Psoas muscle (tissue), 8 donors: ENCODE results near the gene MYLK2. TPM values are rescaled to one million over a fixed set of nuclear protein-coding genes. Genes with fewer than 3 reads are reported as not detected.
A peak's percentile ranks its signal among the peaks of the same experiment; 100 is the strongest.

ENCODE experiments used
- ATAC-seq, 4 donors: fragments of 200-7000 bp; cut with Tn5 transposase; one replicate each; pipeline ENCODE4 v1.9.1; 2020; ENCODE audit warnings: moderate library complexity in 3 of 4, mild to moderate bottlenecking in 2 of 4
- DNase-seq, 2 donors: peaks; one replicate each; pipeline ENCODE4 v3.0.0-alpha.2; 2020
- H3K27ac ChIP-seq: fragments of 200-600 bp; one replicate; pipeline ENCODE4 v1.8.0; 2022
- H3K27me3 ChIP-seq, 3 donors: fragments of 200-600 bp in 1 of 3; one replicate each; pipeline versions ENCODE4 v1.6.1 to v1.8.0; 2013 to 2022; ENCODE audit warnings: low read length in 2 of 3, mild to moderate bottlenecking in 2 of 3, moderate library complexity in 1 of 3; ENCODE audit not compliant: insufficient read depth in 3 of 3
- H3K36me3 ChIP-seq, 2 donors: fragments of 200-600 bp in 1 of 2; one replicate each; pipeline versions ENCODE4 v1.6.1 to v1.8.0; 2013 to 2022; ENCODE audit warnings: low read depth in 1 of 2, mild to moderate bottlenecking in 1 of 2, moderate library complexity in 1 of 2; ENCODE audit not compliant: insufficient read depth in 1 of 2
- H3K4me1 ChIP-seq: fragments of 200-600 bp; one replicate; pipeline ENCODE4 v1.8.0; 2022
- H3K4me3 ChIP-seq: fragments of 200-600 bp; one replicate; pipeline ENCODE4 v1.8.0; 2022; ENCODE audit warnings: mild to moderate bottlenecking
- H3K9me3 ChIP-seq: fragments of 200-600 bp; one replicate; pipeline ENCODE4 v1.8.0; 2022
- CTCF ChIP-seq: fragments of 200-600 bp; IDR thresholded peaks from one replicate; pipeline ENCODE4 v1.8.0; 2022; ENCODE audit warnings: antibody characterized with exemption
- WGBS, 3 donors: extraction: QIAGEN DNeasy Blood & Tissue Kit; methylation state at CpG; one replicate each; pipeline versions ENCODE4 v1.1.6 to v1.1.7; 2013; 5-methylcytosine and 5-hydroxymethylcytosine counted together
- intact Hi-C, 2 donors: fragments of 100-400 bp; cut with DNase I; formaldehyde crosslinking; loops; one replicate each; pipeline versions ENCODE4 v1.11.0 to v1.14.2; 2022
- polyA plus RNA-seq, 3 donors: library from polyadenylated mRNA; stranded (reverse); fragments of 200-250 nt; gene quantifications; one replicate each; pipeline ENCODE4 v1.2.3, GENCODE V29; 2013
- total RNA-seq, 4 donors: library from RNA; stranded (reverse); fragmentation: NEBNext Ultra II Directional in 2 of 4; extraction: Animal tissue kit (Norgen Biotek cat#: 25700) in 2 of 4; gene quantifications; one replicate each; pipeline versions ENCODE4 v1.2.1 to v1.2.4, GENCODE V29; 2021 to 2023
- donor health status: healthy with polysubstance abuse.
- donor health status: DM: no; HTN: no; CAD: no; lungs with moderate emphysema.
- donor health status: Bipolar disorder and iron deficiency.
- donor health status: healthy.
- donor health status: DM: yes; HTN: yes; CAD: no.
- donor health status: DM: no; HTN: no; CAD: no.
- donor health status: DM: no; HTN: no; CAD: no.
- donor health status: DM: yes; HTN: yes; CAD: no.

Gene MYLK2
- total and polyA plus RNA-seq, 7 donors = 30.6 to 273 (median 94.5) TPM

- intact Hi-C loops = no loop called here
- H3K4me3 ChIP-seq = peak within 1 kb of the TSS; percentile 53
- H3K27me3 ChIP-seq = peaks cover 0 to 16% (median 3%) of the 10 kb centered on the region in 3 donors
- TF ChIP-seq CTCF = no peak
- no peaks in the 10 kb centered on the region for H3K4me1 ChIP-seq
- WGBS, 3 donors = 37 to 52% (median 44%) methylated on average over 21 of the region's 21 CpGs
- H3K9me3 ChIP-seq = no peaks in the 10 kb centered on the region
- DNase-seq = peak in 1 of 2 donors; percentile 65
- ATAC-seq = peak in 3 of 4 donors; percentile 9 to 32 (median 19)
- H3K36me3 ChIP-seq = no peaks in the 10 kb centered on the region
- peak within 1 kb of the TSS; percentile 36 for H3K27ac ChIP-seq
Measured at GRCh38 chr20:31845300-31845863, 26.2 kb downstream of the MYLK2 start, which contains the start of gene FOXS1. Gene FOXS1 (minus strand): TSS chr20:31845604. CDS start chr20:31845542, 62 bp downstream.

- intact Hi-C loops = no loop called here
- Histone ChIP-seq H3K4me1 (no peaks in the 10 kb centered on the region), H3K27ac (no peak overlapping the region), H3K27me3 (peaks cover 0 to 20% (median 5%) of the 10 kb centered on the region in 3 donors), H3K36me3 (no peaks in the 10 kb centered on the region), H3K4me3 (no peak overlapping the region), H3K9me3 (no peaks in the 10 kb centered on the region)
- WGBS, 3 donors = 59 to 77% (median 74%) methylated on average over 3 of the region's 3 CpGs
- TF ChIP-seq CTCF = peak; percentile 3
- DNase-seq (no peak), ATAC-seq (no peak)
Measured at GRCh38 chr20:31846793-31847138, 27.6 kb downstream of the MYLK2 start.

GRCh38 chr20:31848088-31848999 lies 29.2 kb downstream of the MYLK2 start:
- Histone ChIP-seq H3K36me3 (no peaks in the 10 kb centered on the region), H3K4me3 (no peak overlapping the region), H3K4me1 (peaks cover 3% of the 10 kb centered on the region), H3K9me3 (no peaks in the 10 kb centered on the region), H3K27me3 (peaks cover 0 to 27% (median 5%) of the 10 kb centered on the region in 3 donors), H3K27ac (no peak overlapping the region)
- 84 to 92% (median 87%) methylated on average over 27 to 32 of the region's 32 CpGs for WGBS, 3 donors
- intact Hi-C loops = no loop called here
- DNase-seq (no peak), ATAC-seq (no peak)
- TF ChIP-seq CTCF = no peak

- intact Hi-C loops = no loop called here
- Histone ChIP-seq H3K27me3 (peaks cover 0 to 27% (median 5%) of the 10 kb centered on the region in 3 donors), H3K36me3 (no peaks in the 10 kb centered on the region), H3K9me3 (no peaks in the 10 kb centered on the region), H3K4me3 (no peak overlapping the region), H3K4me1 (peaks cover 3% of the 10 kb centered on the region), H3K27ac (no peak overlapping the region)
- DNase-seq (no peak), ATAC-seq (no peak)
- no peak for TF ChIP-seq CTCF
- WGBS, 3 donors = 24 to 26% (median 26%) methylated on average over 45 of the region's 45 CpGs
Measured at GRCh38 chr20:31849306-31849930, 30.3 kb downstream of the MYLK2 start.
